HG03108 (cell line): ENCODE results near the gene SMIM7.
"Not testable (repeated sequence)": the region's sequence is repeated elsewhere in the genome, so short reads cannot be mapped to it uniquely, and the experiment has no call there.

Experiments
- ATAC-seq: cut with Tn5 transposase; IDR thresholded peaks from one replicate; pipeline ENCODE4 v1.9.1; 2021; ENCODE audit warnings: moderate library complexity; ENCODE audit not compliant: unreplicated experiment

SMIM7 gene

DNA sequence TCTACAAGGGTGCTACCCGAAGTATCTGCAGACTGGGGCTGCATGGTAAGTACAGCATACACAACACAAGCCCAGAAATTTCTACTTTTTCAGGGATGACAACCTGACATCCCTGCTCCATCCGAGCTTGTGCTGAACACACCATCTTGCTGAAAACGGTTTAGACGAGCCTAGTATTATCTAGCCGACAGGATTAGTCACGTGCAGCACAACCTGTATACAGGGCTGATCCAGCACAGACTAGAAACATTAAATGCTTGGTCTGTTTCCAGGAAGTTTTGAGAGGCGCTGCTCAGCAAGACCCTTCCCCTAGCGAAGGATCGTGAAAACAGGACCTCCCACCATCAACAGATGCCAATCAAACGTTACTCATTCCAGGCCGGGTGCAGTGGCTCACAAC lies 4.2 kb downstream of the SMIM7 start:
- ATAC-seq = no peak

GRCh38 chr19:16654627-16655026 lies 5.3 kb downstream of the SMIM7 start:
- no peak for ATAC-seq

DNA sequence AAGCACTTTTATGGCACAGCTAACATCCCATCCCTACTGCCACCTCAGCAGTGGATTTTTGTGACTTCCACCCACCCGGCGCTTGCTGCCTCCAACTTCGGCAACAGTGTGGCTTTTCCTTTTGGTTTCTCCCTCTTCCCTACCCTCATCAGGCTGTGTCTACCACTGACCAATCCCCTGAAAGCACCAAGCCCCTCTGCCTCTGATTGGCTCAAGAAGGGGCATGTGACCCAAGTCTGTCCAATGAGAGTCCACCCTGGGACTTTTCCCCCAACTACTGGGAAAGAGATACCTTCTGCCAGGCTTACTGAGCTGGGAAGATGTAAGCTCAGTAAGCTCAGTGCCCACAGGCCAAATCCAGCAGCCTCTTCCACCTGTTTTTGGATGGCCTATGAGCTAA lies 5.8 kb downstream of the SMIM7 start:
- ATAC-seq = no peak

DNA sequence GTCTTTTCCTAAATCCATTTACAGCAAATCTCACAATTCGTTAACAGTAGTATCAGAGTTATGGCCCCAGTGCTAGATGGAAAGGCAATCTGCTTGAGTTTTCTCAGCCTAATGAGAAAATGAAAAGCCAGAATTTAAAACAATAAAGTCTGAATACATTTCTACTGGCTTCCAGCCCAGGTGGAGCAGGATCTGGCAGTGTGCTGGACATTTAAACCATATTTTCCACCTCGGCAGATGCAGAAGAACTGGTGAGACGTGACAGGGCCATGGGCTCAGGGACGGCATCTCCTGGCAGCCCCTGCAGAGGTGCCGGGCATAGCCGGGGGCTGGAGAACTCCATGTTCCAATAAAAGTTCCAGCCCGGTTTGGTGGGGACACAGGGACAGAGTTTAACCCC lies 7.1 kb downstream of the SMIM7 start:
- no peak for ATAC-seq

DNA sequence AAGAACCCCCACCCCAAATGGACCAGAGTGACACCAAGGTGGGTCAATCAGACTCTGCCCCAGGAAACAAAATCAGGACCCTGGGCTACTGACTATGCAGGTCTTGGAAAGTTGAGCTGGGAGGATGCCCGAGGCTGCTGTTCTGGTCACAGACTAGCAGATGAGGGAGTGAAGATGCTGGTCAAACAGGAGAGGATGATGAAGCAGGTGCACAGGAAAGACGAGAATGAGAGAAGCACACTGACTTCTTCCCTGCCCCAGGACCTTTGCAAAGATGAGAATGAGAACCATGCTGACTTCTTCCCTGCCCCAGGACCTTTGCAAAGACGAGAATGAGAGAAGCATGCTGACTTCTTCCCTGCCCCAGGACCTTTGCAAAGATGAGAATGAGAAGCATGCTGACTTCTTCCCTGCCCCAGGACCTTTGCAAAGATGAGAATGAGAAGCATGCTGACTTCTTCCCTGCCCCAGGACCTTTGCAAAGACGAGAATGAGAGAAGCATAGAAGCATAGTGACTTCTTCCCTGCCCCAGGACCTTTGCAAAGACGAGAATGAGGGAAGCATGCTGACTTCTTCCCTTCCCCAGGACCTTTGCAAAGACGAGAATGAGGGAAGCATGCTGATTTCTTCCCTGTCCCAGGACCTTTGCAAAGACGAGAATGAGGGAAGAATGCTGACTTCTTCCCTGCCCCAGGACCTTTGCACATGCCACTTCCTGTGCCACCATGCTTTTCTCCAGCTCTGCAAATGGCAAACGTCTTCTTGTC lies 8.3 kb downstream of the SMIM7 start:
- not testable (repeated sequence) for ATAC-seq

- ATAC-seq = no peak
Measured at GRCh38 chr19:16650821-16651220, 9.1 kb downstream of the SMIM7 start.

GRCh38 chr19:16649734-16650133 lies 10.2 kb downstream of the SMIM7 start:
- ATAC-seq = no peak

DNA sequence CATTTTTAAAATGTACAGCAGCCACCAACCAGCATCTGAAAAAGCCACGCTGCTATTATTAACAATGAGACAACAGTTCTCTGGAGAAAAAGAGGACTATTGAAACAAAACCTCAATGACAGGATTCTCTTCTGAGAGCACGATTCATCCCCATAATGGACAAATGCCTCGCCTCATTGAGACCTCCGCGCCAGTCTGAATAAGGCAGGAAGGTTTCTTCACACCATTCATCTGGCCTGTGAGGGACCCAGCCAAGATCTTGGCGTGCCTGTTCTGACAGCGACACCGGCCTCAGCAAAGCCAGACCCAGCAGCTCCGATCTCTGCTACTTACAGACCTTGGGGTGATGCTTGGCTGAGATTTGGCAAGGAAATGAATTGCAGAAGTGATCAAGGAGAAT lies 14.8 kb downstream of the SMIM7 start:
- no peak for ATAC-seq

GRCh38 chr19:16641695-16642094 lies 18.2 kb downstream of the SMIM7 start:
- ATAC-seq = no peak

DNA sequence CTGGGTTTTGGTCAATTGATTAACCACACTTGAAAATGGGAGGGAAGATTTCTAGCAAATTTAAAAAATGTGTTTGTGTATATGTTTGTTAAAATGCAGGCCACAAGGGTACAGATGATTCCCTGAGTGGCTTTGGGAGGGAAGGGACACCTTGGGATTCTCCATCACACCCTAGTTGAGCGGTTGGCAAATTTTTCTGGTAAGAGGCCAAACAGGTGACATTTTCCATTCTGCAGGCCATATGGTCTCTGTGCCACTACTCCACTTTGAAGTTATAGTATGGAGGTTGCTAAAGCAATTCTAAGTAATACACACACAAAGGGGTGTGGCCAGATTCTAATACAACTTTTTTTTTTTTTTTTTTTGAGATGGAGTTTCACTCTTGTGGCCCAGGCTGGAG lies 19.0 kb downstream of the SMIM7 start:
- ATAC-seq = no peak

DNA sequence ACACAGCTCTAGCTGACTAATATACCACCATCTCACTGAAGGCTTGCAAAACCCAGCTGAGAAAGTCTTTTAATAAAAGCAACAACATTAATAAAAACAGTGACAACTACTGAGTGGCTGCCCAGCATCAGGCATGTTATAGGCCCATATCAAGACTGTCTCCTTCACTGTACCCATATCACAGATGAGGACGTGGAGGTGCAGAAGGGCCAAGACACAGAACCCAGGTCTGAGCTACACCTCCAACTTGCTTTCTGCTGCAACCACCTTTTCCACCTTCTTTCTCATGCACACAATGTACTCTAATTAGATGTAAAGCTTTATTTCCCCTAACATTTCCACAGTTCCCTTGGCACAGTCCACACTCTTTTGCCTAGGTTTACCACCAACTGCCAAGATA lies 21.3 kb downstream of the SMIM7 start:
- ATAC-seq = no peak

GRCh38 chr19:16637535-16637934 lies 22.4 kb downstream of the SMIM7 start:
- no peak for ATAC-seq

GRCh38 chr19:16631465-16631864 lies 28.5 kb downstream of the SMIM7 start:
- no peak for ATAC-seq

DNA sequence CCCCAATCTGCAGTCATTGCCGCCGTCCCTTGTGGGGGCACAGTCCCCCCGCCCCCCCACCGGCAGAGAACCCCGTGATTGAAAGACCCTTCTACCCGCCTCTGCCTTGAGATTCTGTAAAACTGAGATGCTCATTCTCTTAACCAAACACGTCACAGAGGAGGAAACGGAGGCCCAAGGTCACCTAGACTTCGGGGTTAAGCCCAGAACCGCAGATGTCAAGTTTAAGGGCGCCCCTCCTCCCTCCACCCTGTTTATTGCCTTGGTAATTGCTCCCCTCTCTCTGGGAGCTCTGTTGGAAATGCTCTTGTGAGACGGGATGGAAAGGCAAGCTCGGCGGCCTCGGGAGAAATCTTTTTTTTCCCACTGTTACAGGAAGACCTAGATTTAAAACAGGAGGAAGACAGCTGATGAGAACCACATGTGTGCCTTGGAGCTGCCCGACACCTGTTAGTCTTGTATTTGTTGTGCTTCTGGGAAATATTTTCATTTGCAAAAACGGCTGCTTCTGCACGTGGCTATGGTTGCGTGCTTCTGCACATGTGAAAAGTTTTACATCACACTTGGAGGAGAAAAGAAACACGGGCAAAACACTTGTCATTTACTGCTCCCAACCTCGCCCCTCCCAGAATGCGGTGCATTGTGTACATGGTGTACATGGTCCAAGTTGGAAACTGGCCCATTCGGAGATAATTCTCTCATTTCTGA lies 30.8 kb downstream of the SMIM7 start:
- ATAC-seq = no peak

- peak; percentile 73 for ATAC-seq
Measured at GRCh38 chr19:16628183-16628983, 31.6 kb downstream of the SMIM7 start, which contains the start of gene MED26. Gene MED26 (minus strand): TSS chr19:16628204. CDS start chr19:16627943, 261 bp downstream.

- ATAC-seq = no peak
Measured at GRCh38 chr19:16627928-16628182, 32.1 kb downstream of the SMIM7 start.

GRCh38 chr19:16627193-16627927 lies 32.6 kb downstream of the SMIM7 start:
- no peak for ATAC-seq

GRCh38 chr19:16626796-16627192 lies 33.1 kb downstream of the SMIM7 start:
- no peak for ATAC-seq

GRCh38 chr19:16625163-16625958 lies 34.6 kb downstream of the SMIM7 start:
- ATAC-seq = no peak

- ATAC-seq = no peak
Measured at GRCh38 chr19:16624236-16624635, 35.7 kb downstream of the SMIM7 start.
